HEK293T (cell line): ENCODE data around the gene RBM4B.

ENCODE experiments used
- BHLHE40 ChIP-seq: fragments of 450-650 bp; IDR thresholded peaks from 2 replicates; pipeline ENCODE4 v1.6.1; 2016; ENCODE audit warnings: mild to moderate bottlenecking, moderate library complexity, borderline replicate concordance
- FOXA1 ChIP-seq: fragments of 450-650 bp; IDR thresholded peaks from 2 replicates; pipeline ENCODE4 v1.6.1; 2016; ENCODE audit warnings: mild to moderate bottlenecking
- FOXK2 ChIP-seq: fragments of 450-650 bp; IDR thresholded peaks from 2 replicates; pipeline ENCODE4 v1.6.1; 2016; ENCODE audit warnings: mild to moderate bottlenecking
- HDGF ChIP-seq: fragments of 450-650 bp; IDR thresholded peaks from 2 replicates; pipeline ENCODE4 v1.6.1; 2017; ENCODE audit warnings: antibody characterized with exemption, borderline replicate concordance
- SP1 ChIP-seq: fragments of 450-650 bp; IDR thresholded peaks from 2 replicates; pipeline ENCODE4 v1.6.1; 2017
- ZNF384 ChIP-seq: fragments of 450-650 bp; IDR thresholded peaks from 2 replicates; pipeline ENCODE4 v1.6.1; 2016

DNA sequence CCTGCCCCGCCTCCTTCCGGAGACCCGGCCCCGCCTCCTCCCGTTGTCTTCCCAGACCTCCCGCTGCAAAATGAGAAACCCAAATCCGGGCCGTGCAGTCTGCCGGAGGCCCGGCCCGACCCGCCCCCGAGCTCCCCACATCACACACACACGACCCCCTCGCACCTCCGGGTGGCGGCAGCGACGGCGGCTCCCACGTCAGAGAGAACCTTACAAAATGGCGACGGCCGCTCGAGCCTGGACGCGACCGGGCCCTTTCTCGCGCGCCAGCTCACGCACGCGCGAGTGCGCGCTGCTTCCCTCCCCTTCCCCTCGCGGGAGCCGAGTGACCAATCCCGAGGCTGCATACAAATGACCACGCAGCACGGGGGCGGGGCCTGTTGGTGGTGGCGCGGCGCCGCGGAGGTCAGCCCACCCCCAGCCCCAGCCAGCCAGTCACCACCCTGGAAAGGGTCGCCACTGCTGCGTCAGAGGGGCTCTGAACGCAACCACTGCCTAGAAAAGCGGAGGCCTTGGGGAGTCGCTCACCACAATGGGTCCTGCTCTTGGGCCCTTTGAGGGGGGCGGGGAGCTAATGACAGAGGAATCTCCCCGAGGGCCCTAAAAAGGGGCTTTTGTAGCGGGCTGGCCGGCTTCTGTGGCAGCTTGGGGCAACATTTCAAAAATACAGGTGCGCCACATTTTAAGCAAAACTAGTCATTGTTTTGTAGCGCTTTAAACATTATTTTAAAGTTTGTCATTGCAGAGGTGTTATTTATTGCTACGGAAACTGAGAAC, at the start of gene RBM4B:
- TF ChIP-seq SP1 (no peak), ZNF384 (no peak), FOXA1 (no peak), FOXK2 (no peak), BHLHE40 (no peak), HDGF (no peak; the same call in 1 of the 2 replicates)
